Subcutaneous adipose tissue (tissue), 4 donors: Measurements from ENCODE around the gene PRCC. TPM values are rescaled to one million over a fixed set of nuclear protein-coding genes. Genes with fewer than 3 reads are reported as not detected.

ENCODE experiments used
- total RNA-seq, 4 donors: library from RNA; depleted of rRNA; stranded (reverse); fragments of >200 nt; gene quantifications; one replicate each; pipeline ENCODE4 v1.1.0, GENCODE V29; 2016
- TF ChIP-seq, protein P1 (sequence below): fragments of 450-650 bp; IDR thresholded peaks from one replicate; pipeline ENCODE4 v1.5.1; 2016; ENCODE audit warnings: low read depth, mild to moderate bottlenecking, control low read depth, antibody characterized with exemption, moderate library complexity

The PRCC gene
- total RNA-seq, 4 donors from 2014 or later = 19.7 to 27.3 (median 21.3) TPM

DNA sequence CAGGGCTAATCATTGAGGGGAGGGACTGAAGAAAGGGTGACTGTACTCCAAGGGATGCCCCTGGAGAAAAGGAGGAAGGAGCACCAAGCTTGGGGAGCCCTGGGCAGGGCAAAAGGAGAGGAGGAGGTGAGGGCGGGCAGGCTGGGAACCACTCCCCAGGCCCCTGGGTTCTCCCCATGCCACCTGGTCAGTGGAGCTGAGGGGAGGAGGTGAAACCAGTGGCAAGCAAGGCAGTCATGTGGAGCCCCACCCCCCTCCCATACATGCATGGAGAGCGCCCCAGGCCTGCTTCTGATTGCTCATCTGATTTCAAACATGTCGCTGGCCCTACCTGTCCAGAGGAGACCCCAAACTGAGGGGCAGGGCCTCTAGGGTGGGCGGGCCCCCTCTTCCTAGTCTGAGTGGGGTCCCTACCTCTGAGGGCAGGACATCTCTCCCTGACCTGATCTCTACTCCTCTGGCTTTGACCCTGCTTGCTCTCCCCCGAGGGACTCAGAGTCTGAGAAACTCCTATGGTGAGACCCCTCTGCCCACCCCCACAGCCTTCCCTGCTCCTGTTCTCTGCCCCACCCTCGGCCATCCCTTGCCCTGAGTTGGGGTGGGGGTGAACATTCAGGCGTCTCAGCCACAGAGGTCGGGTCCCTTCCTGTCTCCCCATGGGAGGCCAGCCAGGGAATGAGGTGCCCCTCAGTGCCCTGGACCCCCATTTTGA is 73.0 kb downstream of the PRCC start:
- TF ChIP-seq, protein P1, sequence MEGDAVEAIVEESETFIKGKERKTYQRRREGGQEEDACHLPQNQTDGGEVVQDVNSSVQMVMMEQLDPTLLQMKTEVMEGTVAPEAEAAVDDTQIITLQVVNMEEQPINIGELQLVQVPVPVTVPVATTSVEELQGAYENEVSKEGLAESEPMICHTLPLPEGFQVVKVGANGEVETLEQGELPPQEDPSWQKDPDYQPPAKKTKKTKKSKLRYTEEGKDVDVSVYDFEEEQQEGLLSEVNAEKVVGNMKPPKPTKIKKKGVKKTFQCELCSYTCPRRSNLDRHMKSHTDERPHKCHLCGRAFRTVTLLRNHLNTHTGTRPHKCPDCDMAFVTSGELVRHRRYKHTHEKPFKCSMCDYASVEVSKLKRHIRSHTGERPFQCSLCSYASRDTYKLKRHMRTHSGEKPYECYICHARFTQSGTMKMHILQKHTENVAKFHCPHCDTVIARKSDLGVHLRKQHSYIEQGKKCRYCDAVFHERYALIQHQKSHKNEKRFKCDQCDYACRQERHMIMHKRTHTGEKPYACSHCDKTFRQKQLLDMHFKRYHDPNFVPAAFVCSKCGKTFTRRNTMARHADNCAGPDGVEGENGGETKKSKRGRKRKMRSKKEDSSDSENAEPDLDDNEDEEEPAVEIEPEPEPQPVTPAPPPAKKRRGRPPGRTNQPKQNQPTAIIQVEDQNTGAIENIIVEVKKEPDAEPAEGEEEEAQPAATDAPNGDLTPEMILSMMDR = no peak

DNA sequence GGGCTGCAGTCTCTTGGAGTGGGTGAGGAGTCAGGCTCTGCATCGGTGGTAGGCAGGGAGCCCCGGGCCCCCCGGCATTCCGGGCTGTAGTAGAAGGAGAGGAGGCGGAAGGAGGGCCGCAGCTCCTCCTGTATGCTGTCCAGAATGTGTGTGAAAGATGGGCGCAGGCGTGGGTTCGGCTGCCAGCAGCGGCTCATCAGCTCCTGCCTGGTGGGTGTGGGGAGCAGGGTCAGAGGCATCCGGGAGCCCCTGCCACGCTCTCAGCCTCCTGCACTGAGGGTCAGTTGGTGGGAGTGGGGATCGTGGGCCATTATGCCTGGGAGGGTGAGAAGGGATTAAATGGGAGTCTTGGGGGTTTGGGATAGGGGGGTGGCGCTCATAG is 73.6 kb downstream of the PRCC start:
- TF ChIP-seq, protein P1 = no peak

DNA sequence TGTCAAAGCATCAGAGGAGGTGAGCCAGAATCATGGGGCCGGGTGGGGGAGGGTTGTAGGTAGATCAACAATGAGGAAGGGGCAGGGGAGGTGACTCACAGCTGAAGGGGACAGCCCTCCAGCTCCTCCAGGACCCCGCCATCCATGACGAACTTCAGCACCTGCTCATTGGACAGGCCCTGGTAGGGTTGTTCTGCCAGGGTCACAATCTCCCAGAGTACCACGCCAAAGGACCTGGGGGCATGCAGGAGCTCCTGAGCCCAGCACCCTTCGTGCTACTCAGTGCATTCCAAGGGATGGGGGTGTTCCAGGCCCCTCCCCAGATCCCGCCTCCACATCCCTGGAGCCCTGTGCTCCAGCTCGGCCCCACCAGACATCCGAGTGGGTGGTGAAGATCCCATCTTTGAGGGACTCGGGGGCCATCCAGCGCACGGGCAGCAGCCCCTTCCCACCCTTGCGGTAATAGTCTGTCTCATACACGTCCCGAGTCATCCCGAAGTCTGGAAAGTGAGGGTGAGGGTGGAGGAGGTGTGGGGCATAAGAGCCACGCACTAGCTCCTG is 74.0 kb downstream of the PRCC start:
- TF ChIP-seq, protein P1 = no peak

DNA sequence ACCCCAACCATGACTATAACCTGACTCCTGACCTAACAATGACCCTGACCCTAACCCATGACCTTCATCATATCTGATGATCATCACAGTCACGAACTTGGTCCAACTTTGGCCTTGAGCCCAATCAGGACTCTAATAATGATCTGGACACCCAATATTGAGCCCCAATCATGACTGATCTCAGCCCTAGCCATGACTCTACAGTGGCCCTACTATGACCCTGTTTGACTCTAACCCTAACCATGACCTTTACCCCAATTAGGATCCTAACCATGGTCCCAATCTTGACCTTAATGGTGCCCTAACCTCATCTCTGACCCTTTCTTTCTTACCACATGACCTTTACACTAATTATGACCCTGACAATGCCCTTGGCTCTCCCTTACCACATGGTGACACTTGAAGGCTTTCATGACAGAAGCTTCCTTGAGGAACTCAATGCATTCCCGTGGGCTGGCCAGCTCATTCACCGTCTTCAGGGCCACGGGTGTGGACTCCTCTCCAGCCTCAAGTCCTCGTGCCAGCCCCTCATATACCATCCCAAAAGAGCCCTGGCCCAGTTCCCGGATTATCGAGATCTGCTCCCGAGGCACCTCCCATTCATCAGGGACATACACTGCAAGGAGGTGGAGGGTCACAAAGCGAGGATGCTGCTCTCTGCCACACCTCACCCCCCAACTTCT is 75.4 kb downstream of the PRCC start:
- TF ChIP-seq, protein P1 = no peak

DNA sequence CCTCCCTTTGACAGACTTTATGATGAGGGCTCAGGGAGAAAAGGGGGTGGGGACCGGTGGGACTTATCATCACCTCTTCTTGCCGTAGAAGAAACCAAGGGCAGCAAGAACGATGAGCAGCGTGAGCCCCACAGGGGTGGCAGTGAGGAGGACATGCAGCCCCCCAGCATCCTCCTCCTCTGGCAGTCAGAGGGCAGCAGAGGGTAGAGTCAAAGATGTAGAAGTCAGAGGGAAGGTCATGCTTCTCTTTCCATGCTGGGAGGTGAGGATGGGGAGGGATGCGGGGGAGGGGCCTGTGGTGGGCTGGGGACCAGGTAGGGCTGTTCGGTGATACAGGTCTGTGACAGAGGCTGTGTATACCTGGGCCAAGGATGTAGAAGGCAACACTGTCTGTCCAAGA is 76.8 kb downstream of the PRCC start:
- TF ChIP-seq, protein P1 = no peak

DNA sequence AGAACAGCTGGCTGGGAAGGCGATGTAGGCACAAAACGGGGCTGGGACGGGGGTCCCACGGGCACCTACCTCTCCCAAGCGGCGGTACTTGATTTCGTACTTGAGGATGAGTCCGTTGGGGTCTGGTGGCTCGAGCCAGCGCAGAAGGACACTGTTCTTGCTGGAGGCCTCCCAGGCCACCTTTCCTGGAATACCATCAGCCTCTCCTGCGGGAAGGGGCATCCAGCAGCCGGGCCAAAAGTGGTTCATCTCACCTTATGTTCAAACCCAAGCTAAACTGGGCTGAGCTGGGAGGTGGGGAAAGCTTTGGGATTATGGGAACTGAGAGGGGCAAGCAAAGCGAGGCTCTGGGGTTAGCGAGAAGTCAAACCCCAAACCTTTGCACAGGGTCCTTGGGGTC is 77.3 kb downstream of the PRCC start:
- TF ChIP-seq, protein P1 = no peak
